Prostate gland (tissue), 2 donors: ENCODE results near the gene TAF5L.

Experiments used
- CTCF ChIP-seq, 4 experiments: fragments of 200-600 bp in 2 of 4; fragments of 450-650 bp in 2 of 4; sonication (generic) in 2 of 4; IDR thresholded peaks; 1 replicate in 3 of 4; 2 replicates in 1 of 4; pipeline ENCODE4 v1.5.1; 2016 to 2019; ENCODE audit warnings: antibody characterized with exemption in 4 of 4, mild to moderate bottlenecking in 2 of 4, moderate library complexity in 2 of 4
- POLR2A ChIP-seq: fragments of 450-650 bp; IDR thresholded peaks from one replicate; pipeline ENCODE4 v1.6.1; 2016; ENCODE audit warnings: antibody characterized with exemption, mild to moderate bottlenecking
- POLR2AphosphoS5 ChIP-seq: sonication (generic); formaldehyde crosslinking; IDR thresholded peaks from one replicate; pipeline ENCODE4 v1.6.1; 2017; ENCODE audit warnings: antibody characterized with exemption

GRCh38 chr1:229550812-229551567 lies 74.9 kb downstream of the TAF5L start:
- TF ChIP-seq CTCF (IDR thresholded peaks at IDR 0.05): no peak
- TF ChIP-seq POLR2A: no peak
- TF ChIP-seq POLR2AphosphoS5: no peak
